ENCODE measurements around the gene CD48.

CD48 gene

GRCh38 chr1:160633330-160633903 lies 78.2 kb downstream of the CD48 start:
- no peak overlapping the region for H2AFZ ChIP-seq (ENCODE audit: low read depth, low read length)
- H2BK120ac ChIP-seq (ENCODE audit: low read depth, low read length), result no peak overlapping the region
- H3K9ac ChIP-seq (ENCODE audit: low read length), result no peak overlapping the region
- H3K4me3 ChIP-seq (ENCODE audit: insufficient read depth in 1 of 2, low read depth in 1 of 2, low read length in 2 of 2), result no peak overlapping the region
- H4K91ac ChIP-seq (ENCODE audit: low read length), result peak overlapping the region; percentile 62
- H2BK15ac ChIP-seq (ENCODE audit: low read depth, poor library complexity, severe bottlenecking), result no peak overlapping the region
- no peak overlapping the region for H3K23ac ChIP-seq (ENCODE audit: low read length in 2 of 2)
- no peak overlapping the region for H3K4me2 ChIP-seq (ENCODE audit: low read length, poor library complexity, severe bottlenecking)
- no peak overlapping the region for H3K18ac ChIP-seq (ENCODE audit: low read depth in 1 of 2, low read length in 2 of 2)
- no peak overlapping the region for H3K4ac ChIP-seq (ENCODE audit: low read depth in 1 of 2, low read length in 2 of 2)
- H3K36me3 ChIP-seq (ENCODE audit: control insufficient read depth in 1 of 2, insufficient read depth in 2 of 2, low read depth in 1 of 2, low read length in 2 of 2), result no peaks in the 10 kb centered on the region
- H3K4me1 ChIP-seq (ENCODE audit: control insufficient read depth, insufficient read depth, low read depth, low read length), result peaks cover 1% of the 10 kb centered on the region
- no peaks in the 10 kb centered on the region for H3K9me3 ChIP-seq (ENCODE audit: control insufficient read depth, low read length)
- H4K8ac ChIP-seq (ENCODE audit: low read length), result peak overlapping the region; percentile 45
- H3K27me3 ChIP-seq (ENCODE audit: control insufficient read depth in 1 of 2, insufficient read depth in 1 of 2, low read length in 2 of 2), result peaks cover 0 to 3% of the 10 kb centered on the region in 2 experiments
- peak overlapping the region; percentile 69 to 74 for H2BK12ac ChIP-seq (ENCODE audit: low read length in 2 of 2)
- no peak overlapping the region for H2BK5ac ChIP-seq (ENCODE audit: low read depth, low read length, poor library complexity, severe bottlenecking)
- DNase-seq, result no peak
- no peak overlapping the region for H3K27ac ChIP-seq (ENCODE audit: low read length, poor library complexity, severe bottlenecking)
- H3K14ac ChIP-seq (ENCODE audit: low read length in 2 of 2), result peak overlapping the region in 1 of 2 experiments; percentile 53
- 96% methylated on average over 1 of the region's 2 CpGs for WGBS
- no peaks in the 10 kb centered on the region for H3K79me1 ChIP-seq (replicated peaks; ENCODE audit: low read length, poor library complexity, severe bottlenecking)
- H2AK5ac ChIP-seq (ENCODE audit: low read length, severe bottlenecking), result no peak overlapping the region

GRCh38 chr1:160631983-160632625 lies 79.5 kb downstream of the CD48 start:
- Histone ChIP-seq H3K4me3 (ENCODE audit: insufficient read depth in 1 of 2, low read depth in 1 of 2, low read length in 2 of 2) (no peak overlapping the region), H3K36me3 (ENCODE audit: control insufficient read depth in 1 of 2, insufficient read depth in 2 of 2, low read depth in 1 of 2, low read length in 2 of 2) (no peaks in the 10 kb centered on the region), H3K9me3 (ENCODE audit: control insufficient read depth, low read length) (no peaks in the 10 kb centered on the region), H3K27me3 (ENCODE audit: control insufficient read depth in 1 of 2, insufficient read depth in 1 of 2, low read length in 2 of 2) (peaks cover 0 to 3% of the 10 kb centered on the region in 2 experiments), H3K9ac (ENCODE audit: low read length) (no peak overlapping the region), H3K4ac (ENCODE audit: low read depth in 1 of 2, low read length in 2 of 2) (no peak overlapping the region), H3K27ac (ENCODE audit: low read length, poor library complexity, severe bottlenecking) (no peak overlapping the region), H3K14ac (ENCODE audit: low read length in 2 of 2) (no peak overlapping the region), H2AK5ac (ENCODE audit: low read length, severe bottlenecking) (no peak overlapping the region), H3K79me1 (replicated peaks; ENCODE audit: low read length, poor library complexity, severe bottlenecking) (no peaks in the 10 kb centered on the region), H2AFZ (ENCODE audit: low read depth, low read length) (no peak overlapping the region), H2BK5ac (ENCODE audit: low read depth, low read length, poor library complexity, severe bottlenecking) (no peak overlapping the region), H3K4me2 (ENCODE audit: low read length, poor library complexity, severe bottlenecking) (no peak overlapping the region), H2BK15ac (ENCODE audit: low read depth, poor library complexity, severe bottlenecking) (no peak overlapping the region), H4K8ac (ENCODE audit: low read length) (no peak overlapping the region), H3K4me1 (ENCODE audit: control insufficient read depth, insufficient read depth, low read depth, low read length) (peaks cover 1% of the 10 kb centered on the region), H3K18ac (ENCODE audit: low read depth in 1 of 2, low read length in 2 of 2) (peak overlapping the region in 1 of 2 experiments; percentile 52), H2BK12ac (ENCODE audit: low read length in 2 of 2) (peak overlapping the region in 1 of 2 experiments; percentile 5), H2BK120ac (ENCODE audit: low read depth, low read length) (no peak overlapping the region), H4K91ac (ENCODE audit: low read length) (no peak overlapping the region), H3K23ac (ENCODE audit: low read length in 2 of 2) (no peak overlapping the region)
- DNase-seq, result no peak
- WGBS, result 85% methylated on average over 6 of the region's 6 CpGs

- Histone ChIP-seq H3K14ac (ENCODE audit: low read length in 2 of 2) (no peak overlapping the region), H3K27me3 (ENCODE audit: control insufficient read depth in 1 of 2, insufficient read depth in 1 of 2, low read length in 2 of 2) (peaks cover 3 to 4% of the 10 kb centered on the region in 2 experiments), H2AFZ (ENCODE audit: low read depth, low read length) (no peak overlapping the region), H3K79me1 (replicated peaks; ENCODE audit: low read length, poor library complexity, severe bottlenecking) (no peaks in the 10 kb centered on the region), H3K4me3 (ENCODE audit: insufficient read depth in 1 of 2, low read depth in 1 of 2, low read length in 2 of 2) (no peak overlapping the region), H3K9ac (ENCODE audit: low read length) (no peak overlapping the region), H3K27ac (ENCODE audit: low read length, poor library complexity, severe bottlenecking) (no peak overlapping the region), H2BK15ac (ENCODE audit: low read depth, poor library complexity, severe bottlenecking) (no peak overlapping the region), H2BK120ac (ENCODE audit: low read depth, low read length) (no peak overlapping the region), H2BK12ac (ENCODE audit: low read length in 2 of 2) (no peak overlapping the region), H3K18ac (ENCODE audit: low read depth in 1 of 2, low read length in 2 of 2) (no peak overlapping the region), H4K8ac (ENCODE audit: low read length) (no peak overlapping the region), H3K4ac (ENCODE audit: low read depth in 1 of 2, low read length in 2 of 2) (no peak overlapping the region), H2BK5ac (ENCODE audit: low read depth, low read length, poor library complexity, severe bottlenecking) (no peak overlapping the region), H2AK5ac (ENCODE audit: low read length, severe bottlenecking) (no peak overlapping the region), H3K4me1 (ENCODE audit: control insufficient read depth, insufficient read depth, low read depth, low read length) (peaks cover 1% of the 10 kb centered on the region), H3K23ac (ENCODE audit: low read length in 2 of 2) (no peak overlapping the region), H3K4me2 (ENCODE audit: low read length, poor library complexity, severe bottlenecking) (no peak overlapping the region), H4K91ac (ENCODE audit: low read length) (no peak overlapping the region), H3K9me3 (ENCODE audit: control insufficient read depth, low read length) (no peaks in the 10 kb centered on the region), H3K36me3 (ENCODE audit: control insufficient read depth in 1 of 2, insufficient read depth in 2 of 2, low read depth in 1 of 2, low read length in 2 of 2) (no peaks in the 10 kb centered on the region)
- DNase-seq, result peak; percentile 26
- WGBS, result 50% methylated on average over 8 of the region's 9 CpGs
Observed at GRCh38 chr1:160630523-160631451, 80.8 kb downstream of the CD48 start.

Measured in mesenchymal stem cell (in vitro differentiated cells and primary cell).